HG02884 (cell line): ENCODE data around the gene SLC39A2.
"Not testable (repeated sequence)": the region's sequence is repeated elsewhere in the genome, so short reads cannot be mapped to it uniquely, and the experiment has no call there.

Experiments
- ATAC-seq: cut with Tn5 transposase; IDR thresholded peaks from one replicate; pipeline ENCODE4 v1.9.1; 2021; ENCODE audit warnings: mild to moderate bottlenecking, moderate library complexity; ENCODE audit not compliant: unreplicated experiment

SLC39A2 gene

DNA sequence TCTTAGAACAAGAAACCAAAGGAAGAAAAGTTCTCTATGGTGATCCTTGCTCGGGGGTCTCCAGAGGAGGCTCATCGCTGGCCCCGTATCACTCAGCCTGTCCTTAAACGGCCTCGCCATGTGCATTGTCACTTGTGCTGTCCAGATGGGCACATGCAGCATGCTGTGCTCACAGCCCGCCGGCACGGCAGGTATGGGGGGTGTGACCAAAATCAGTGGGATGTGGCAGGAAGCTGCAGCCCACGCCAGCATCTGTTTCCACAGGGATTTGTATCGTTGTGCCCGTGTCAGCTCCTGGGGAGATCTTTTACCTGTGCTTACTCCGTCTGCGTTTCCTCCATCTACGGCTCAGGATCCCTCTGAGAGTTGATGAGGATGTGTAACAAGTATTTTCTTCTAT lies 2.6 kb upstream of the SLC39A2 start:
- ATAC-seq: no peak

DNA sequence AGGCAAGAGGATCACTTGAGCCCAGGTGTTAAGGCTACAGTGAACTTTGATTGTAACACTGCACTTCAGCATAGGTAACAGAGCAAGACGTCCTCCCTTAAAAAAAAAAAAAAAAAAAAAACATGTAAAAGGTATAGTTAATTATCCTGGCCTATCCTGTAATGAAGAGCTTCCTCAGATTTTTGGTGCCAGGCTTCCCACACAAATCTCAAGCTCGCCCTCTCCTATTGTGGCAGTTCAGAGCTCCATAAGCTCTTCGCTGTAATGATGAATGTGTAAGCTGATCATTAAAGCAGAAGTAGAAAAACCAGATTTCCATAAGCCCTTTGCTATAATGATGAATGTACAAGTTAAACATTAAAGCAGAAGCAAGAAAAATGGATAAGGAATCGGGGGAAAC lies 2.0 kb upstream of the SLC39A2 start:
- no peak for ATAC-seq

DNA sequence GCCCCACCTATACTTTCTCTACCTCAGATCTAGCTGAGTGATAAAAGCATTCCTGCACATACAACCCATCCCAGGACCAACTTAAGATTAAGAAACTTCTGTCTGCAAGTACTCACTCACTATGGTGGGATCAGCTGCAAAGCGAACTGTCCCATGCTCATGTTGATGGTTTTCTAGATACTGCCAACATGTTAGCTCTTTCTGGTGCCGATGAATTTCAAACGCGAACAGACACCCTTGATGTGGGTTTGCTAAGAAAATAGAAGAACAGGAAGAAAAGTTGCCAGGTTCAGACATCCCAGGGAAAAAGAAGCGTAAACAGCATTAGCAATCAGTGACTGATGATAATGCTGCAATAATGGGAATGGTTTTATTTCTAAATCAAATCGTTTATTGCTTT lies 1.5 kb upstream of the SLC39A2 start:
- no peak for ATAC-seq

DNA sequence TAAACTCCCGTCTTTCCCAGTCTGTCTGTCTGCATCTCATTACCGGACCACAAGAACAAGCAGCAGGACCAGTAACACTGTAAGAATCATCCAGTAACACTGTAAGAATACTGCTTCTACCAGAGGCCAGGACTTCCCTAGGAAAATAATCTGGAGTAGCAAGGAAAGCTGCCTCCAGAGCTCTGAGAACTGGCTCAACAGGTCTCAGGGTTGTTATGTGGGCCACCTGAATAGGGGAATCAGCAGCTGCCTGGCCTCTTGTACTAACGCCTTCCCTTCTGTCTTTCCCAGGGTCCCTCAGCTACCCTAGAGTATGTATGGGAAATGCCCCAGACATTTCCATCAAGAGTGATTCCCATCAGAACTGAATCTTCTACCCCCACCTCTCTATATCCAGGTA lies 954 bp upstream of the SLC39A2 start:
- no peak for ATAC-seq

GRCh38 chr14:20999591-20999990 lies 498 bp downstream of the SLC39A2 start:
- ATAC-seq: no peak

DNA sequence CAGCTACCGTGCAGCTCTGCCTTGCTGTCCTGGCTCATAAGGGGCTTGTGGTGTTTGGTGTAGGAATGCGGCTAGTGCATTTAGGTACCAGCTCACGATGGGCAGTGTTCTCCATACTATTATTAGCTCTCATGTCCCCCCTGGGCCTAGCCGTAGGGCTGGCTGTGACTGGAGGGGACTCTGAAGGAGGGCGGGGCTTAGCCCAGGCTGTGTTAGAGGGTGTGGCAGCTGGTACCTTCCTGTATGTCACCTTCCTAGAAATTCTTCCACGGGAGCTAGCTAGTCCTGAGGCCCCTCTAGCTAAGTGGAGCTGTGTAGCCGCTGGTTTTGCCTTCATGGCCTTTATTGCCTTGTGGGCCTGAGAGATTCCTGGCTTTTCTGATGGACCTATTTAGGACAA lies 2.1 kb downstream of the SLC39A2 start:
- ATAC-seq: no peak

DNA sequence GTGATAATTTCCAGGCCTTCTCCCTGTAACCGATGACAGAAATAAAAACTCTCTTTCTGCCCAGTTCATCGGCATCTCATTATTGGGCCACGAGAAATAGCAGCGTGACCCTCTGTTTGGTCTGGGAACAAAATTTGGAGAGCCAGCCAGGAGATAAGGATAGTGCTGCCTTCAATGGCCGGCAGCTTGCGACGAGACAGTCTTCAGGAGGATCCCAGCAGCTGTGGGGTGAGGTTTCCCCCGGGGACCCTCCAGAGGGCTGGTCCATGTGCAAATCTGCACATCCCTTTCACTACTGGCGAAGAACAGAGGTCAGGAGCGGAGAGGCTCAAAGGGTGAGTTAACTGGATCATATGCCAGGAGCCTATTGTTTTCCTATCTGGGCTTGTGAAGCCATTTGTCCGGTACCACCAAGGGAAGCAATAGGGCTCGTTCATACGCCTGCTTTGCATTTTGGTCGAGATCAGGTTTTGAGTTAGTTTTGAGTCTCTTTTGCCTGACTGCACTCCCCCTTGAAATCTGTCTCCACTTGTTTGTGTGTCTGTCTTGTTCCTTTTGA lies 4.8 kb downstream of the SLC39A2 start:
- no peak for ATAC-seq

DNA sequence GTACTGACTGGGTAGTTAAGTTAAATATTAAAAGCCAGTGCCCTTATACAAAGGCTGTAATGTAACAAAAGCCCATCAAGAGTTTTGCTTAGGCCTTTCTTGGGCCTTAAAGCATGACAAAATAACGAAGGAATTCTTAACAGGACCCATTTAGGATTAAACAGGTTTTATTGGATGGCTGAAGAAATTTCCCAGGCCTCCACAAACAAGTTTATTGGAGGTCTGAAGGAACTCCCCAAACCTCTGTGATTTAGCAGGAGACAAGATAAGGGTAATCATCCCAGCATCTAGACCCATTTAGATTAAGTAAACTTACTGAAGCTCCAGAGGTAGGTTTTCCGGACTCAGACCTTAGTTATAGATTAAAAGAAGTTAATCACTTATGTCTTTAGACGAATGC lies 10.6 kb downstream of the SLC39A2 start:
- ATAC-seq: not testable (repeated sequence)

DNA sequence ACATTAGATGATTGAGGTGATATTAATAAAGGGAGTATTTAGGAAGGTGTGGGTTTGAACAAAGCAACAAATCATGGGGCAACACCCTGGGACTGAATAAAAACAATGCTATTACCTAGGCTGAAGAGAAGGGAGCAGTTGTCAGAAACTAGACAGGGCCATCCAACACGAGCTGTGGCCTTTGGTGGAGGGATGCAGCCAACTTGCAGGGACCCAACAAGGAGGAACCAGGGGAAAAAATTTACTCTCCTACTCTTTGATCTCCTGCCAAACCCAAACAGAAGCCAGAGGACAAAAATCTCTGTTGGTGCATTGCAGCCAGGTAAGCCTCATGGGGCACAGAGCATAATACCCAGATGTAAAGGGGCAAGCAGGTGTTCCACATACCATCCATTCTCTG lies 12.0 kb downstream of the SLC39A2 start:
- ATAC-seq: no peak

- no peak for ATAC-seq
Measured at GRCh38 chr14:21014761-21015190, 15.7 kb downstream of the SLC39A2 start.

- no peak for ATAC-seq
Measured at GRCh38 chr14:21015312-21015711, 16.2 kb downstream of the SLC39A2 start.

GRCh38 chr14:21016413-21017190 lies 17.5 kb downstream of the SLC39A2 start:
- ATAC-seq: no peak

DNA sequence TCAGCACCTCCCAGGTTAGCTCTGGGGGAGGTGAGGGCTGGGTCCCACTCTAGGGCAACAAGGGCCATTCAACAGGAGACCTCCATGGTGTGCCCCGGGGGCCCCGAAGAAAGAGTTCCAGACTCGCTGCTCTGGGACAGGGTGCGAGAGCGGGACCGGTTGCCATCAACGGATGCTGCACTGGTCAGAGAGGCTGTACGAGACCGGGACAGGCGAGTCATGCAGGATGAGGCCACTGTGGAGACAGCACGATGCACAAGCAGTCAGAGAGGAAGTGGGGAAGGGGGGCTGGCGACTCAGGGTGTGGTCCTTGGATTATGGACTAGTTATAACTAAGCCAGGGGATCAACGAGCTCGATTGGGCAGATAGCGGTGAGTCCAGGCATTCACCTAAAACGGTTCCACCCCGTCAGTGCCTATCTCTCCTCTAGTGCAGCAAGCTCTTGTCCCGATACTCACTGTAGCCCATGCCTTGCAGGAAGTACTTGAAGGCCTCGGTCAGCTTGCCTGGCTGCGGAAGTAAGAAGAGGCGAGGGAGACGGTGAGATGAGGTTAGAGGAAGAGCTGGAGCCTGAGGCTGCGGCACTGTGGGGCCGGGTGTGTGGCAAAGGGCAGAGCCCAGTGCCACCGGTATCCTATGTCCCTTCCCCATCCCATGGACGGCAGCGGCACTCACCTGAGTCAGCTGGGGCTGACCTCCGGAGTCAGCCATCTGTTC lies 18.6 kb downstream of the SLC39A2 start:
- ATAC-seq: no peak

- ATAC-seq: no peak
Measured at GRCh38 chr14:21018286-21018685, 19.2 kb downstream of the SLC39A2 start.

DNA sequence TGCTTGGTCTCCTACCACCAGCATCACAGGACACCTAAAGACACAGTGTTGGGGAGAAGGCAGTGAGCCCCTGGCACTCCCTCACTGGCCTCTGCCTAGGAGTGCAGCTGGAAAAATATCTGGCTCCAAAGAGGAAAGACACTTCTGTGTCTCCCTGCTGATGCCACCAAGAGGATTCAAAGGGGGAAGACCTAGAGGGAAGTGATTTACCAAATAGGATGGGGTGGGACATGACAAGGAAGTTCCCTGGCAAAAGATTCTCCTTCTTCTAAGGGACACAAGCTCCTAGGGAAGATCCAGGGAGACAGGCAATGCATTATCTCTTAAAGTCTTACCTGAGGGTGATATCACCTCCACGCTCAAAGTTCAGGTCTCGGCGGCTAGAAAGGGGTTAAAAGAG lies 19.7 kb downstream of the SLC39A2 start:
- ATAC-seq: no peak

DNA sequence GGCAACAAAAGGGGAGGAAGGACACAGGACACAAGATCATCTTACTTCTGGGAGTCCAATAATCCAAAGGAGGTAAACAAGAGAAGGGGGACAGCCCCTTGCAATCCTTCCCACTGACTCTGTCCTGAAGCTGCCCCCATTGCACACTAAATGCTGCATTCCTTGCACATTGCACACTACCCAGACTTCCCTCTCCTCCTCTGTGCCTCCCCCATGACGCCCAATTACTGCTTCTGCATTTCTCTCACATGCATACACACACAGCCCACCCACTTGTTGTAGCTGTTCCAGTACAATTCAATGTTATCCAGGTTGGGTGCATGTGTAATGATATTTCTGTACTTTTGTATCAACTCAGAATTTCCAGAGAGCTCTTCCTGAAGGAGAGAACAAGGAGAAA lies 20.3 kb downstream of the SLC39A2 start:
- no peak for ATAC-seq

GRCh38 chr14:21020977-21021545 lies 22.0 kb downstream of the SLC39A2 start:
- no peak for ATAC-seq

GRCh38 chr14:21022686-21023085 lies 23.6 kb downstream of the SLC39A2 start:
- no peak for ATAC-seq

DNA sequence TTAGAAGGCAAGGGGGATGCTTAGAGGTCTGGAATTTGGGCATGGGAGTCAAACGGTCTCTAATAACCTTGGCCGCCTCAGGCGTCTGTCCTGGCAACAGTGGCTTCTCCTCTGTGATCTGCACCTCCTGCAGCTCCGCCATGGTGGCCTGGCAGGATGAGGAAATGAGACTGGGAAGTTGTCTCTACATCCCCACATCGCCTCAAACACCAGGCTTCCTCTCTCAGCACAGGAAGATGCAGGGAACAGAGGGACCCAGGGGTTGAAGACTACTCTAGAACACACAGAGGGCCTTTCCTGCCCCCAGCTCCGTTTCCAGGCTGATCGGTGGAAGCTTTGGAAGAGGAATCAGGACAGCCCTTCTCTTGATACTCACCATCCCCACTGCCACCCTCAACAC lies 24.1 kb downstream of the SLC39A2 start:
- no peak for ATAC-seq

GRCh38 chr14:21023817-21024584 lies 24.9 kb downstream of the SLC39A2 start:
- no peak for ATAC-seq
